Tibial nerve (tissue), 4 donors: Measurements from ENCODE around the gene NTMT2. TPM values are rescaled to one million over a fixed set of nuclear protein-coding genes. Genes with fewer than 3 reads are reported as not detected.

Source experiments
- DNase-seq, 2 donors: peaks; one replicate each; pipeline ENCODE4 v3.0.0-alpha.2; 2019; ENCODE audit warnings: low spot score in 2 of 2
- H3K27ac ChIP-seq, 4 donors: fragments of 200-600 bp; sonication (generic) in 3 of 4; one replicate each; pipeline ENCODE4 v1.5.1; 2017 to 2019; ENCODE audit warnings: mild to moderate bottlenecking in 1 of 4
- H3K27me3 ChIP-seq, 2 donors: fragments of 200-600 bp; sonication (generic) in 1 of 2; one replicate each; pipeline versions ENCODE4 v1.5.1 to v1.6.0; 2017 to 2019
- H3K36me3 ChIP-seq, 3 donors: fragments of 200-600 bp; sonication (generic); one replicate each; pipeline ENCODE4 v1.5.1; 2018 to 2019
- H3K4me1 ChIP-seq, 4 donors: fragments of 200-600 bp; sonication (generic) in 3 of 4; one replicate each; pipeline ENCODE4 v1.5.1; 2017 to 2019
- H3K4me3 ChIP-seq, 4 donors: fragments of 200-600 bp; sonication (generic) in 3 of 4; one replicate each; pipeline ENCODE4 v1.5.1; 2017 to 2019; ENCODE audit warnings: mild to moderate bottlenecking in 1 of 4, moderate library complexity in 1 of 4
- H3K9me3 ChIP-seq, 4 donors: fragments of 200-600 bp; sonication (generic) in 3 of 4; one replicate each; pipeline ENCODE4 v1.5.1; 2017 to 2019
- EP300 ChIP-seq, 2 donors: sonication (generic); formaldehyde crosslinking; IDR thresholded peaks; one replicate each; pipeline ENCODE4 v1.6.1; 2017; ENCODE audit warnings: antibody characterized with exemption in 2 of 2, mild to moderate bottlenecking in 1 of 2
- POLR2A ChIP-seq, 2 donors: fragments of 450-650 bp; IDR thresholded peaks; one replicate each; pipeline ENCODE4 v1.6.1; 2017; ENCODE audit warnings: antibody characterized with exemption in 2 of 2, mild to moderate bottlenecking in 2 of 2, moderate library complexity in 2 of 2
- WGBS, 2 donors: methylation state at CpG; one replicate each; pipeline ENCODE4 v1.1.5; 2018; 5-methylcytosine and 5-hydroxymethylcytosine counted together
- total RNA-seq, 4 donors: library from RNA; depleted of rRNA; stranded (reverse); fragments of >200 nt; gene quantifications; one replicate each; pipeline ENCODE4 v1.1.0, GENCODE V29; 2016
- TF ChIP-seq, protein P1 (sequence below), 5 experiments: fragments of 200-600 bp in 3 of 5; fragments of 450-650 bp in 2 of 5; sonication (generic) in 3 of 5; IDR thresholded peaks; one replicate each; pipeline ENCODE4 v1.5.1; 2016 to 2019; ENCODE audit warnings: antibody characterized with exemption in 5 of 5, mild to moderate bottlenecking in 3 of 5, moderate library complexity in 2 of 5

The NTMT2 gene
- total RNA-seq, 4 donors from 2014 or later, result not detected

DNA sequence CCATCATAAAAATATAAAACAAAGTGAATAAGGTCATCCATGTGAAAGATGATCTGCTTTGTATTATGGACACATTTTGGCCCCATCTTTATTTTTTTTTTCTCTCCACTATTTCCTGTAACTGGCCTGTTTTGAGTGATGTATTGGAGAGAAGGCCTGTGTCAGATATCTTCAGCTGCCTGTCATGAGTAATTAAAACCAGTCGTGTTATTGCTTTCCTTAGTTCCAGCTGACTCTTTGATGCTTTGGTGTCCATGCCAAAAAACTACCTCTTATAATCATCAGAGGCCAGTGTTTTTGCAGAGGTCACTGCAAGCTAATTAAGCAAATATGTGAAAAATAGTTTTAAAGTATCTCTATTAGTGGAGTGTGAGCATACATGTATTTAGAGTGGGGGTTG is 29.7 kb downstream of the NTMT2 start:
- WGBS, 2 donors, result 42 to 50% methylated on average over 1 of the region's 1 CpG
- no peaks in the 10 kb centered on the region for H3K27me3 ChIP-seq
- H3K36me3 ChIP-seq, result no peaks in the 10 kb centered on the region
- DNase-seq, result no peak
- TF ChIP-seq POLR2A (IDR thresholded peaks at IDR 0.05) (no peak), EP300 (IDR thresholded peaks at IDR 0.05) (no peak)
- TF ChIP-seq, protein P1, sequence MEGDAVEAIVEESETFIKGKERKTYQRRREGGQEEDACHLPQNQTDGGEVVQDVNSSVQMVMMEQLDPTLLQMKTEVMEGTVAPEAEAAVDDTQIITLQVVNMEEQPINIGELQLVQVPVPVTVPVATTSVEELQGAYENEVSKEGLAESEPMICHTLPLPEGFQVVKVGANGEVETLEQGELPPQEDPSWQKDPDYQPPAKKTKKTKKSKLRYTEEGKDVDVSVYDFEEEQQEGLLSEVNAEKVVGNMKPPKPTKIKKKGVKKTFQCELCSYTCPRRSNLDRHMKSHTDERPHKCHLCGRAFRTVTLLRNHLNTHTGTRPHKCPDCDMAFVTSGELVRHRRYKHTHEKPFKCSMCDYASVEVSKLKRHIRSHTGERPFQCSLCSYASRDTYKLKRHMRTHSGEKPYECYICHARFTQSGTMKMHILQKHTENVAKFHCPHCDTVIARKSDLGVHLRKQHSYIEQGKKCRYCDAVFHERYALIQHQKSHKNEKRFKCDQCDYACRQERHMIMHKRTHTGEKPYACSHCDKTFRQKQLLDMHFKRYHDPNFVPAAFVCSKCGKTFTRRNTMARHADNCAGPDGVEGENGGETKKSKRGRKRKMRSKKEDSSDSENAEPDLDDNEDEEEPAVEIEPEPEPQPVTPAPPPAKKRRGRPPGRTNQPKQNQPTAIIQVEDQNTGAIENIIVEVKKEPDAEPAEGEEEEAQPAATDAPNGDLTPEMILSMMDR (IDR thresholded peaks at IDR 0.05), result no peak
- no peaks in the 10 kb centered on the region for H3K4me1 ChIP-seq
- H3K9me3 ChIP-seq, result peaks cover 0 to 10% (median 0%) of the 10 kb centered on the region in 4 donors
- no peak overlapping the region for H3K4me3 ChIP-seq
- H3K27ac ChIP-seq, result no peak overlapping the region

DNA sequence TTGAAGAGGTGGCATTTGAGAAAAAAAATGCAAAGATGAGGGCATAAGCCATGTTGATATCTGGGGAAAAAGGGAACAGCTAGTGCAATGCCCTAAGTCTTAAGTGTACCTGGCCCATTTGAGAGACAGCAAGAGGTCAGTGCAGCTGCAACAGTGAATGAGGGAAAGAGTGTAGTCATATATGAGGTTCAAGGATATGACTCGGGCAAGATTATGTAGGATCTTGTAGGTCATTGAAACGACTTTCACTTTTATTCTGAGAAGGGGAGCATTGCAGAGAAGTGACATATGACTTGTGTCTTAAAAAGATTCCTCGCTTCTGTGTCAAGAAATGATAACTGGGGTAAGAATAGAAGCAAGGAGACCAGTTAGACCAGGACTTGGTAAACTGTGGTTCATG is 31.0 kb downstream of the NTMT2 start:
- Histone ChIP-seq H3K36me3 (no peaks in the 10 kb centered on the region), H3K4me1 (no peaks in the 10 kb centered on the region), H3K4me3 (no peak overlapping the region), H3K27me3 (no peaks in the 10 kb centered on the region), H3K9me3 (no peaks in the 10 kb centered on the region), H3K27ac (no peak overlapping the region)
- 77 to 86% methylated on average over 3 of the region's 3 CpGs for WGBS, 2 donors
- TF ChIP-seq EP300 (IDR thresholded peaks at IDR 0.05), result no peak
- TF ChIP-seq, protein P1 (IDR thresholded peaks at IDR 0.05), result no peak
- no peak for DNase-seq

DNA sequence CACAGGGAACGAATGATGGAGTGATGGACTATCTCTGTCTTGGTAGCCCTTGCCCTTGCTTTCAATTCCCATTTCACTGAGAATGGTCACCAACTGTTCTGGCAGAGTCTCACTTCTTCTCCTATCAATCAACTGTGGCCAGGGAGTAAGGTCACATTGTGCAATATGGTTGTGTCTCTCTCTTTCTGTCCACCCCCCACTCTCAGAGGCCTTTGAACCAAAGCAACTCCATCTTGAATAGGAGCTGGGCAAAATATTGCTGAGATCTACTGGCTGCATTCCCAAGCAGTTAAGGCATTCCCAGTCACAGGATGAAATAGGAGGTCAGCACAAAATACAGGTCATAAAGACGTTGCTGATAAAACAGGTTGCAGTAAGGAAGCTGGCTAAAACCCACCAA is 36.7 kb downstream of the NTMT2 start:
- Histone ChIP-seq H3K27me3 (no peaks in the 10 kb centered on the region), H3K4me1 (no peaks in the 10 kb centered on the region), H3K27ac (no peak overlapping the region), H3K36me3 (no peaks in the 10 kb centered on the region), H3K9me3 (peaks cover 0 to 3% (median 0%) of the 10 kb centered on the region in 4 donors), H3K4me3 (no peak overlapping the region)
- no peak for TF ChIP-seq EP300 (IDR thresholded peaks at IDR 0.05)
- no peak for TF ChIP-seq POLR2A (IDR thresholded peaks at IDR 0.05)
- TF ChIP-seq, protein P1 (IDR thresholded peaks at IDR 0.05), result no peak
- 56 to 67% methylated on average over 2 of the region's 2 CpGs for WGBS, 2 donors
- no peak for DNase-seq

DNA sequence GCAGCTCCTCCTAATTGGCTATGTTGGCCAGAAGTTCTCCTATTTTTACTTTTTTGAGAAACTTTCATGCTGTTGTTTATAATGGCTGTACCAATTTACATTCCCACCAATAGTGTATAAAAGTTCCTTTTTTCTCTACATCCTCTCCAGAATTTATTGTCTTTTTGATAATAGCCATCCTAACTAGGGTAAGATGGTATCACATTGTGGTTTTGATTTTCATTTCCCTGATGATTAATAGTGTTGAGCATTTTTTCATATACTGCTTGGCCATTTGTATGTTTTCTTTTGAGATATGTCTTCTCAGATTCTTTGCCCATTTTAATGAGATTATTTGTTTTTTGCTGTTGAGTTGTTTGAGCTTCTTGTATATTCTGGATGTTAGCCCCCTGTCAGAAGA is 46.8 kb downstream of the NTMT2 start:
- Histone ChIP-seq H3K9me3 (peaks cover 0 to 48% (median 0%) of the 10 kb centered on the region in 4 donors), H3K4me3 (no peak overlapping the region), H3K4me1 (no peaks in the 10 kb centered on the region), H3K27me3 (no peaks in the 10 kb centered on the region), H3K36me3 (no peaks in the 10 kb centered on the region), H3K27ac (no peak overlapping the region)
- DNase-seq, result no peak
- no peak for TF ChIP-seq EP300 (IDR thresholded peaks at IDR 0.05)

DNA sequence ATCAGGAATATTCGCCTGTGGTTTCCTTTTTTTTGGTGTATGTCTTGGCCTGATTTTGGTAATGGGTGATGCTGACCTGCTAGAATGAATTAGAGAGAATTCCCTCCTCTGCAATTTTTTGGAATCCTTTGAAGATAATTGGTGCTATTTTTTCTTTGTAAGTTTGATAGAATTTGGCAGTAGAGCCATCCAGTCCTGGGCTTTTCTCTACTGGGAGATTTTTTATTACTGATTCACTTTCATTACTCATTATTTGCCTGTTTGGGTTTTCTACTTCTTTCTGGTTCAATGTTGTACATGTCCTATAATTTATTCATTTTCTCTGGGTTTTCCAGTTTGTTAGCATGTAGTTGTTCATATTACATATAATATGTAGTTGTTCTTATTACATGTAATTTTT is 48.7 kb downstream of the NTMT2 start:
- peaks cover 0 to 29% (median 0%) of the 10 kb centered on the region in 4 donors for H3K9me3 ChIP-seq
- H3K4me3 ChIP-seq, result no peak overlapping the region
- H3K4me1 ChIP-seq, result no peaks in the 10 kb centered on the region
- no peak overlapping the region for H3K27ac ChIP-seq
- H3K27me3 ChIP-seq, result no peaks in the 10 kb centered on the region
- no peak for DNase-seq
- no peaks in the 10 kb centered on the region for H3K36me3 ChIP-seq
- TF ChIP-seq POLR2A (IDR thresholded peaks at IDR 0.05), result no peak
- TF ChIP-seq, protein P1 (IDR thresholded peaks at IDR 0.05), result no peak
- no peak for TF ChIP-seq EP300 (IDR thresholded peaks at IDR 0.05)
- WGBS, 2 donors, result 57 to 67% methylated on average over 1 of the region's 1 CpG
